Gastroesophageal sphincter (tissue), 3 donors: Measurements from ENCODE around the gene KIF5A.

ENCODE experiments used
- CTCF ChIP-seq, 4 experiments: fragments of 200-600 bp in 2 of 4; fragments of 450-650 bp in 2 of 4; sonication (generic) in 1 of 4; IDR thresholded peaks; one replicate each; pipeline ENCODE4 v1.5.1; 2017 to 2019; ENCODE audit warnings: antibody characterized with exemption in 4 of 4, mild to moderate bottlenecking in 2 of 4, moderate library complexity in 2 of 4
- EP300 ChIP-seq: sonication (generic); formaldehyde crosslinking; IDR thresholded peaks from one replicate; pipeline ENCODE4 v1.6.1; 2017; ENCODE audit warnings: antibody characterized with exemption, mild to moderate bottlenecking
- POLR2A ChIP-seq, 2 donors: fragments of 450-650 bp; IDR thresholded peaks; one replicate each; pipeline ENCODE4 v1.6.1; 2017; ENCODE audit warnings: antibody characterized with exemption in 2 of 2, mild to moderate bottlenecking in 2 of 2, moderate library complexity in 1 of 2
- POLR2AphosphoS5 ChIP-seq: sonication (generic); formaldehyde crosslinking; IDR thresholded peaks from one replicate; pipeline ENCODE4 v1.6.1; 2017; ENCODE audit warnings: antibody characterized with exemption

- TF ChIP-seq POLR2A (IDR thresholded peaks at IDR 0.05) (no peak), CTCF (IDR thresholded peaks at IDR 0.05) (no peak), EP300 (no peak), POLR2AphosphoS5 (no peak)
Observed at GRCh38 chr12:57592551-57593165, 42.8 kb downstream of the KIF5A start.
